Stimulated activated naive CD4-positive, alpha-beta T cell treated with Interleukin-2 at 50 U/mL for 16 hours (primary cell): ENCODE results near the gene C14orf119.

Experiments
- DNase-seq: peaks from one replicate; lab custom pipeline; 2025; lab: John Stamatoyannopoulos, UW

Gene C14orf119

DNA sequence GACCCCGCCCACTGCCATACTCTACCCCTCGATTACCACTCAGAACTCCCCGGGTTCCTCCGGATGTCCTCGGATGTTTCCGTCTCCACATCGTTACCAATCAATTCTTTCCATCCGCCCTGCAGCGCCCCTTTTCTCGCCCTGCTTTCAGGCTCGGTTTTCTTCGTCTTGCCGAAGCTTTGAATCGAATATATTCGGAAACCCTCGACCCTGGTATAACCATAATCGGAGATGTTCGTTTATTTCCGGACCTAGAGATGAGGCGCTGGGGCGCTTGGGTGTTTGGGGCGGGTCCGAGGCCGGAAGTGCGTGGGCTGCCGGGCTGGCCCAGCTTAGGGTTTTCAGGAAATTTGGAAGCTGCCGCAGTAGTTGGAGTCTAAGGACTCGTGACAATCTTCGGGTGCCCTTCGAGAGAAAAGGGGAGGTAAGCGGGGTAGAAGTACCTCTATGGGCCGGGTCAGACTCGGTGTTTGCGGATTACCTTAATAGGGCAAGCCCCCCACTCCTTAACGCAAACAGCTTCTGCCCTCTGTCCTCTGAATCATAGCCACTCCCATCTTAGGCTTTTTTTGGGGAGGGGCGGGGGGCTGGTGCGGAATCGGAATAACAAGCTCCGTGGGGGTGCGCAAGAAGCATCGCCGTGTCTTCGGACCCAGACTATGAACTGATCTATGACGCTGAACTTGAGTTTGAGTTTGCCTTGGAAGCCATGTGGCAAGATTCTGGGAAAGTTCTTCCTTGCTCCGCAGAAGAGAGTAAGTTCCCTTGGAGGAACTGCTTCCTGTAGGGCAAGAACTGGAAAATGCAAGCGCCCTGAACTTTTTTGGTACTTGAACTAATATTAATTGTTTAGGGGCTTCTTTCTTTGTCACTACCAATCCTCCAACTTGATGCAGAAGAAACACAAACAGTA lies at the start of gene C14orf119:
Gene C14orf119, plus strand, starts transcription at position 310 of the 913 bp plus-strand sequence. CDS start 2,154 bp downstream, outside the sequence.
- DNase-seq, result no peak

DNA sequence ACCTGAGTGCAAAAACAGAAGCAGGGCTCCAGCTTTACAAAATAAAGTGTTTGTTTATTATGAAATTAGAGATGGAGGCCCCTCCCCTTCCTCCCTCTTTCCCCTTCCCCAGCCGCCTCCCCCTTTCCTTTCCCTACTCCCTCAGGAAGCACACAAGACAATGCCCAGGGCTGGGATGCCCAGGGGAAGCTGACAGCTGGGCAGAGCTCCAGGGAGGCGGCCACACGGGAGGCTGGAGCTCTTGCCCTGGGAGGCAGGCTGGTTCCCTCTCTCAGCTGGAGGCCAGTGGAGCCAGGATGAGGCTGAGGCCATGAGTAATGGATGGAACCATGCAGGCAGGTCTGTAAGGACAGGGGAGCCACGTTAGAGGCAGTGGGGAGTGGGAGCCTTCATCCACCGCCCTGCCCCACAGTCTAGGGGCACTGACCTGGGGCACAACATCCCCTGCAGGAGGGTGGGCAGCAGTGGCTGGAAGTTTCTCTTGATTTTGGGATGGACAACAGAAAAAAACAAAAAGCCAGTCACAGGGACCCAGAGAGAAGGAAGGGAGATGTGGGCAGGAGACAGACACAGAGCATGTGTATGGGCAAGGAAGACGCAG lies 48.2 kb upstream of the C14orf119 start:
- DNase-seq, result no peak

DNA sequence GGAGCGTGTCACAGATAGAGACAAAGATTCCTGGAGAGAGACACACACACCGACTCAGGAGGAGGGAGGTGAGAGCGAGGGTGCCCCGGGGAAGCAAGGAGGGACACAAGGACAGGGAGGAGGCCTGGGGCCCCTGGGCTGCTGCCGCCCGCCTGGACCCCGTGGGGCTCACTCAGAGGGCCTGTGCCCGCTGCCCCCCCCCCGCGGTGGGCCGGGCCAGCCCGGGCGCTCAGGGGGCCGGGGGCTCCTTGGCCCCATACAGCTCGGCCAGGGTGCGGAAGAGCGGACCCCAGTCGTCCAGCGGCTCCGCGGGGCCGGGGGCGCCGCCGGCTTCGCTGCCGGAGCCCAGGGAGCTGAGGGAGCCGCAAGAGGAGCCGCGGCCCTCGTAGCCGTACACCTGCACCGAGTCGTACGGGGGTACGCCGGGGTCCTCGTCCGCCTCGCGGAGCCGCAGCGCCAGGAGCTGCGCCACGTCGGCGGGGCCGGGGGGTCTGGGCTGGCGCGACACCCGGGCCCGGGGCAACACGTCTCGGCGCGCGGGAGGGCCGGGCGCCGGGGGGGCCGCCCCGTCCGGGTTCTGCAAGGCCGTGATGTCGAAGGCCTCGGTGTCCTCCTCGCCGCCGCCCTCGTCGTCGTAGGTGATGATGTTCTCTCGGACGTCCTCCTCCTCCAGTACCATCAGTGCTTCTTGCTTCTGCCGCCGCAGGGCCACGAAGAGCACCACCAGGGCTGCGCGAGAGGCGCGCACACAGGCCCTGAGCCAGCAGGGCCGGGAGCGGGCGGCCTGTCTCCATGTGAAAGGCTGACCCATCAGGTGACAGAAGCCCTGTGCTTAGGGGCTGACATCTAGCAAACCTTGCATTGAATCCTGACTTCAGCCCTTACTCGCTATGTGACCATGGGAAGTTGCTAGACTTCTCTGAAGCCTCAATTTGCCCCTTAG lies 47.3 kb upstream of the C14orf119 start:
- DNase-seq, result no peak

DNA sequence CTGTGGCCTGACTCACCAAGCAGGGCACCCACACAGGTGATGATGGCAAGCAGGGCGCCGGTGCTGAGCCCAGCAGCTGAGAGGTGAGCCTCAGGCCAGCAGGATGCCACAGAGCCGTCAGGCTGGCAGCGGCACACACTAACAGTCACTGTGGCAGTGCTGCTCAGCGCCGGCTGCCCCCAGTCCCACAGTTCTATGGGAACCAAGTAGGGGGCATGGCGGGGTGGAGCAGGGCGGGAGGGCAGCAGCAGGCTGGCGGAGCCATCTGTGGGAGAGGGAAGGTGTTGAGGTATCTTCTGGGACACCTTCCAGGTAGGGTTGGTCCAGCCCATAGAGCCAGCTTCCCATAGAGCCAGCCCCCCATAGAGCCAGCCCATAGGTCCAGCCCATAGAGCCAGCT lies 46.3 kb upstream of the C14orf119 start:
- DNase-seq, result no peak

- no peak for DNase-seq
Measured at GRCh38 chr14:23051141-23052057, 43.9 kb upstream of the C14orf119 start.

DNA sequence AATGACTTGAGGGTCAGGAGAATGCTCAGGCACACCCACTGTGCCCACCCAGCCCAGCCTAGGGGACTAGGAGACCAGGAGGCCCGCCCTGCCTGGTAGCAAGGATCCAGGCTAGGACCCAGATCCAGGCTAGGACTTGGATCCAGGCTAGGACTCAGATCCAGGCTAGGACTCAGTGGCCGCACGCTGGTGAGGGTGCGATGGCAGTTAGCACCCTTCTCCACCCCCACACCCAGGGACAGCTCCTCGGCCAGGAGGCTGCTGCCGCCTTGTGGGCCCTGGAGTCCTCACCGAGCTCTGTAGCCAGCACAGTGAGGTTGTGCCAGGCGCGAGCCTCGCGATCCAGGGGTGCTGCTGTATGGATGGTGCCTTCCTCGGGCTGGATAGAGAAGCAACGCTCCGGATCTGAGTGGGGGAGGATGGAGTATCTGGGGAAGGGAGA lies 43.1 kb upstream of the C14orf119 start:
- DNase-seq, result no peak

DNA sequence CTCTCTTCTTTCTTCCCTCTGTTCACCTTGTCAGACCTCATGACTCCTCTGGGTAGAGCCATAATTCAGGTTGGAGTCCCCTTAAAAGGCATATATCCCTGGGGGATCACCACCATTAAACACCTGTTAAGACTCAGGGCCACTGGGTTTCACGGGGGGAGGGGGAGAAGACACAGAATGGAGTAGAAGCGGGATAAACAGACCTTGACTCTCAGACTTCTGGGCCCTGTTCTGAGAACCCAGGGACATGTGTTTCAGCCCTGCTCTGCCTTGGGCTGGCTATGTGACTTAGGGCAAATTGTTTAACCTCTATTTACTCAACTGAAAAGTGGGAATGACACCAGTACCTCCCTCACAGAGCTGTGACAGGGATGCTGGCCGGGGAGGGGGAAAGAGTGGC lies 42.6 kb upstream of the C14orf119 start:
- DNase-seq, result no peak

- DNase-seq, result no peak
Measured at GRCh38 chr14:23053426-23053825, 41.9 kb upstream of the C14orf119 start.

GRCh38 chr14:23054000-23054811 lies 41.1 kb upstream of the C14orf119 start:
- no peak for DNase-seq

DNA sequence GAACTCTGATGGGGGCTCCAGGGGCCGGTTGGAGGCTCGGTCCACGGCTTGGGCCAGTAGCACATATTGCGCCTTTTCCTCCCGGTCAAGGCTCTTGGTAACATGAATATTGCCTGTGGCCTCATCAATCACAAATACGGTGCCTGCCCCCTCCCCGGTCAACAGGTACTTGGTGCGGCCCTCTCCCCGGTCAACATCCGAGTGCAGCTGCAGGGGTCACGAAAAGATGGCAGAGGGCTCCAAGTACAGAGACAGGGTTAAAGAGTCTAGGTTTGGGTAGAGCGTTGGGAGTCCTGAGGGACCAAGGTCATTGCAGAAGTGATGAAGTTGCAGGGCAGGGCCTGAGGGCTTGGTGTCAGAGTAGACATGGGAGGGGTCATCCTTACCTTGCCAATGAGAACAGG lies 40.2 kb upstream of the C14orf119 start:
- no peak for DNase-seq

- no peak for DNase-seq
Measured at GRCh38 chr14:23055621-23056144, 39.6 kb upstream of the C14orf119 start.

DNA sequence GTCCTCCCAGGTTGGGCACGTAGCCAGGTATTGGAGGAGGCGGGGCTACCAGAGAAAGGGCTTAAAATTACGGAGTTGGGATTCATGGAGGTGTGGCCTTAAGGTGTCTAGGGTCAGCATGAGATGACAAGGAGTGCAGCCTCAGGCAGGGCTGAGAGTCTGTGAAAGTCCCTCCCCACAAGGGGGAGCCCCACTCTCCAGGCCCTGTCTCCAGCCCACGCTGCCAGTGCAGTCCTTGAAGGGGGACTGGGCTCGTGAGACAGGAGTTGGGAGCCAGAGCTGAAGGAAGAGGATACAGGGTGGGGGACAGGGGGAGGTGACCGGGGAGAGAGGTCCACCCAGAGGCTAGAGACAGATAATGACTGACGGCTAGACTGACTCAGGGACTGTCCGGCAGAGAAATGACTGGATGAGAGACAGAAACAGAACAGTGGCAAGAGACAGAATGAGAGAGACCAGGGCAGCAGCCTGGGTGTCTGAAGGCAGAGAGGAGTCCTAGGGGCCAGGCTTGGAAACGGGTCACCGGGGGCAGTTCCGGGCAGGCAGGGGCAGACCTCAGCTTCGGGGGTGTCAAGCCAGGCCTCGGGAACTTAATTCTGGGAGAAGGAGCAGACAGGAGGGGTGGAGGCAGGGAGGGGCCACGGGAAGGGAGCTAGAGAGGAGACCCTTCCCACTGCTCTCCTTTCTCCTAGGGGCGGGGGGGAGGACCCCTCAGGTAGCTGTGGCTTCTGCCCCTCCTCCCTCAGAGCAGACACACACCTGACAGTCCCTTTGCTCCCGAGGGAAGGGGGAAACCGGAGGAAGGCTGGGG lies 39.0 kb upstream of the C14orf119 start:
- DNase-seq, result no peak

DNA sequence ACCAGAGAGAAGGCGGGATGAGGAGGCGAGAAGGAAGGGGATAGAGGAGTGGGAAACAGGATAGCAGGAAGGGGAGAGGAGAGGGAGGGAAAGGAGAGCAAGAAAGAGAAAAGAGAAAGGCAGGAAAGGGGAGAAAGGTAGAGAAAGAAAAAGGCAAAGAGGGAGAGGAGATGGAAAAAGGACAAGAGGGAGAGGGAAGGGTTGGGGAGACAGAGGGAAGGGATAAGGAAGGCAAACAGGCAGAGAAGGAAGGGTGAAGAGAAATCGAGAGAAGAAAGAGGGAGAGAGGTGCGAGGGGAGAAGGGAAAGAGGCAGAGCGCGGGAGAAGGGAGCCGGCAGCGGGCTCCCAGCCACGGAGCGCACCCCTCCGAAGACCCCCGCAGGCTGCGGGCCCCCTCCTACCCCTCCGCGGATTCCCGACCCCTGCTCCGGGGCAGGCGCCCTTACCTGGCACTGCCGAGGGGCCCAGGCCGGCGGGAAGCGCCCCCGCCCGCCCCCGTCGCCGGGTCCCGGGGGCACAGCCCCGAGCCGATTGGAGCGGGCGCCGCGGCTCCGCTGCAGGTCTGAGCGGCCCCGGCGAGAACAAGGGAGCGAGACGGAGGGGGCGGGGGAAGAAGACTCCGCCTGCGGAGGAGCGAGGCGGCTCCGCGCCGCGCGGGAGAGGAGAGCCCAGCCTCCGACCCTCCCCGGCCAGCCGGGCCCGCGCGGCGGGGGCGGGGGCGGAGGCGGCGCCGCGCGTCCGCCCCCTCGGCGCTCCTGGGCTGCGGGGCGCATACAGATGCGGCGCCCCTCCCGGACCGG lies 38.1 kb upstream of the C14orf119 start, which contains the start of gene CDH24:
Gene CDH24, minus strand, starts transcription at position 565 of the 801 bp plus-strand sequence. CDS start 1,787 bp downstream, outside the sequence.
- no peak for DNase-seq

- DNase-seq, result no peak
Measured at GRCh38 chr14:23057757-23058653, 37.3 kb upstream of the C14orf119 start.

DNA sequence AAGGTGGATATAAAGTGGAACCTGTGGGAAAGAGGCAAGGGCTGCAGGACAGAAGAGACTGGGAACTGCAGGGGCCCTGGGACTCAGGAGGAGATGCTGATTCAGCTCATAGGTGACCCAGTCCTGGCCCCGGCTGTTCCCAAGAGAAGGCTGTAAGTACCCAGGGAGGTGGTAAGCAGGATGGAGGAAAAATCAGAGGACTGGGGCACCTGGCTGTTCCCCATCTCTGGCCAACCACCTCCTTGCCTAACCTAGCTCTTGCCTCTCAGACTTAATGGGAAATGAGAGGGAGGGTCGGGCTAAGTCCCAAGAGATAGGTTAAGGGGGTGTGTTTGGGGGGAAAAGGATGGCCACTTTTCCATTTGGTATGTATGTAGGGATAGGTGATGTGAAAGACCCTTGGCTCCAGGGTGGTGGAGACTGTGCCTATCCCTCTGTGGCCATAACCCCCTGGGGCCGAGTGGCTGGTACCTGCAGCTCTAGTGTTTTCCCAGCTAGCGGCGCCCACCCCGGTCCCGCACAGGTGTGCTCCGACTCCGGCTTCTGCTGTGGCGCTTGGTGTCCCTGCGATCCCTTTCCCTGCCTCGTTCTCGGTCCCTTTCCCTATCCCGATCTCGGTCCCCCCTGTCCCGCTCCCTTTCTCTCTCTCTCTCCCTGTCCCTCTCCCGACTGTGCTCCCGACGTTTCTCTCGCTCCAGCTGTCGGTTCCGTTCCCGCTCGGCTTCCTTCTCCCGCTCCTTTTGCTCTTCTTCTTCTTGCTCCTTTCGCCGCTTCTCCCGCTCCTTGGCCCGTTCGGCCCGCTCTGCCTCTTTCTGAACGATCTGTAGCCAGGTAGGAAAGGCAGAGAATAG lies 36.4 kb upstream of the C14orf119 start:
- DNase-seq, result no peak
